H9 (cell line): ENCODE data around the gene BATF. TPM values are rescaled to one million over a fixed set of nuclear protein-coding genes. Genes with fewer than 3 reads are reported as not detected.

Experiments
- DNase-seq: peaks from one replicate; pipeline ENCODE4 v3.0.0-alpha.2; 2017
- H2AFZ ChIP-seq: one replicate; pipeline ENCODE4 v1.6.1; 2013; ENCODE audit warnings: mild to moderate bottlenecking, low read length, control low read depth, moderate library complexity
- H2AK5ac ChIP-seq: 2 replicates; pipeline ENCODE4 v1.6.1; 2013; ENCODE audit warnings: low read length, control low read depth, mixed read lengths; ENCODE audit not compliant: insufficient read length
- H2BK120ac ChIP-seq: one replicate; pipeline ENCODE4 v1.6.1; 2013; ENCODE audit warnings: low read depth, mild to moderate bottlenecking, low read length, control low read depth, inconsistent platforms; ENCODE audit not compliant: poor library complexity, severe bottlenecking
- H2BK12ac ChIP-seq: 2 replicates; pipeline ENCODE4 v1.6.1; 2013; ENCODE audit warnings: low read length, control low read depth, mixed read lengths, low read depth; ENCODE audit not compliant: insufficient read length
- H2BK15ac ChIP-seq: 2 replicates; pipeline ENCODE4 v1.6.1; 2013; ENCODE audit warnings: low read depth, low read length, control low read depth
- H2BK20ac ChIP-seq: one replicate; pipeline ENCODE4 v1.6.1; 2013; ENCODE audit warnings: low read depth, mild to moderate bottlenecking, low read length, control low read depth, inconsistent platforms; ENCODE audit not compliant: poor library complexity, severe bottlenecking
- H2BK5ac ChIP-seq: 2 replicates; pipeline ENCODE4 v1.6.1; 2013; ENCODE audit warnings: low read length, control low read depth, mixed read lengths; ENCODE audit not compliant: insufficient read length
- H3K14ac ChIP-seq: 2 replicates; pipeline ENCODE4 v1.6.1; 2013; ENCODE audit warnings: low read length, control low read depth; ENCODE audit not compliant: insufficient read depth
- H3K18ac ChIP-seq: 2 replicates; pipeline ENCODE4 v1.6.1; 2013; ENCODE audit warnings: low read depth, mild to moderate bottlenecking, mixed read lengths, low read length, control low read depth; ENCODE audit not compliant: insufficient read length
- H3K23ac ChIP-seq: 2 replicates; pipeline ENCODE4 v1.6.1; 2013; ENCODE audit warnings: low read length, control low read depth, mixed read lengths, low read depth; ENCODE audit not compliant: insufficient read length
- H3K23me2 ChIP-seq: 2 replicates; pipeline ENCODE4 v1.6.1; 2013; ENCODE audit warnings: low read depth, mild to moderate bottlenecking, mixed read lengths, low read length, control low read depth; ENCODE audit not compliant: insufficient read length, poor library complexity, severe bottlenecking
- H3K27ac ChIP-seq: 2 replicates; pipeline ENCODE4 v1.5.1; 2013; ENCODE audit warnings: low read length, control low read depth, mixed read lengths, low read depth; ENCODE audit not compliant: insufficient read length
- H3K27me3 ChIP-seq: 2 replicates; pipeline ENCODE4 v1.6.1; 2013; ENCODE audit warnings: low read length, control low read depth, inconsistent platforms; ENCODE audit not compliant: insufficient read depth
- H3K4ac ChIP-seq: 2 replicates; pipeline ENCODE4 v1.6.1; 2013; ENCODE audit warnings: low read depth, mild to moderate bottlenecking, control low read depth, inconsistent platforms, low read length, moderate library complexity
- H3K4me1 ChIP-seq: 2 replicates; pipeline ENCODE4 v1.6.1; 2013; ENCODE audit warnings: low read length, control low read depth, inconsistent platforms; ENCODE audit not compliant: insufficient read depth
- H3K4me2 ChIP-seq: 2 replicates; pipeline ENCODE4 v1.6.1; 2013; ENCODE audit warnings: low read length, control low read depth, mixed read lengths; ENCODE audit not compliant: insufficient read length, insufficient read depth
- H3K56ac ChIP-seq: 2 replicates; pipeline ENCODE4 v1.6.1; 2013; ENCODE audit warnings: low read depth, mild to moderate bottlenecking, mixed read lengths, low read length, control low read depth; ENCODE audit not compliant: insufficient read length
- H3K79me1 ChIP-seq: 2 replicates; pipeline ENCODE4 v1.6.1; 2013; ENCODE audit warnings: low read depth, mild to moderate bottlenecking, moderate library complexity, low read length, control low read depth, inconsistent platforms; ENCODE audit not compliant: insufficient read depth, poor library complexity, severe bottlenecking
- H3K79me2 ChIP-seq: 2 replicates; pipeline ENCODE4 v1.6.1; 2013; ENCODE audit warnings: low read length, control low read depth, inconsistent platforms; ENCODE audit not compliant: insufficient read depth
- H3K9ac ChIP-seq: 2 replicates; pipeline ENCODE4 v1.6.1; 2013; ENCODE audit warnings: low read length, control low read depth, mixed read lengths; ENCODE audit not compliant: insufficient read length; ENCODE audit errors: extremely low read depth
- H3K9me3 ChIP-seq: one replicate; pipeline ENCODE4 v1.6.1; 2013; ENCODE audit warnings: low read depth, low read length, inconsistent platforms; ENCODE audit not compliant: control insufficient read depth
- H3T11ph ChIP-seq: one replicate; pipeline ENCODE4 v1.6.1; 2013; ENCODE audit warnings: mild to moderate bottlenecking, low read length, control low read depth, inconsistent platforms
- H4K20me1 ChIP-seq: one replicate; pipeline ENCODE4 v1.6.1; 2013; ENCODE audit not compliant: control insufficient read depth, insufficient read length, insufficient read depth
- H4K5ac ChIP-seq: 2 replicates; pipeline ENCODE4 v1.6.1; 2013; ENCODE audit warnings: low read depth, mild to moderate bottlenecking, mixed read lengths, low read length, control low read depth; ENCODE audit not compliant: insufficient read length
- H4K8ac ChIP-seq: replicated peaks from 2 replicates; pipeline ENCODE4 v1.6.1; 2013; ENCODE audit warnings: low read length, control low read depth, mixed read lengths, low read depth; ENCODE audit not compliant: insufficient read length
- H4K91ac ChIP-seq: 2 replicates; pipeline ENCODE4 v1.6.1; 2013; ENCODE audit warnings: low read depth, mild to moderate bottlenecking, moderate library complexity, mixed read lengths, low read length, control low read depth; ENCODE audit not compliant: insufficient read length
- H3K27ac Mint-ChIP-seq, 3 experiments: 2 replicates in 2 of 3; 3 replicates in 1 of 3; pipeline ENCODE4 v1.8.0; 2020 to 2021; ENCODE audit warnings: mixed read lengths in 3 of 3, mild to moderate bottlenecking in 1 of 3, moderate library complexity in 1 of 3
- H3K27me3 Mint-ChIP-seq: 2 replicates; pipeline ENCODE4 v1.8.0; 2021; ENCODE audit warnings: low read depth, mild to moderate bottlenecking, moderate library complexity, mixed read lengths
- H3K36me3 Mint-ChIP-seq, 3 experiments: 2 replicates in 2 of 3; 3 replicates in 1 of 3; pipeline ENCODE4 v1.8.0; 2020 to 2021; ENCODE audit warnings: low read depth in 3 of 3, mixed read lengths in 3 of 3; ENCODE audit not compliant: insufficient read depth in 1 of 3
- H3K4me1 Mint-ChIP-seq, 2 experiments: 2 replicates each; pipeline ENCODE4 v1.8.0; 2020; ENCODE audit warnings: mixed read lengths in 2 of 2
- H3K4me3 Mint-ChIP-seq, 2 experiments: 2 replicates in 1 of 2; 3 replicates in 1 of 2; pipeline ENCODE4 v1.8.0; 2020 to 2021; ENCODE audit warnings: mild to moderate bottlenecking in 2 of 2, mixed read lengths in 2 of 2, moderate library complexity in 1 of 2
- H3K9me3 Mint-ChIP-seq, 2 experiments: 2 replicates in 1 of 2; 3 replicates in 1 of 2; pipeline ENCODE4 v1.8.0; 2020; ENCODE audit warnings: mild to moderate bottlenecking in 2 of 2, mixed read lengths in 2 of 2, moderate library complexity in 1 of 2
- WGBS: extraction: QIAGEN DNeasy Blood & Tissue Kit; methylation state at CpG from one replicate; pipeline ENCODE4 v1.1.7; 2013; ENCODE audit warnings: missing lambda C conversion rate, low lambda C conversion rate, mixed read lengths; ENCODE audit not compliant: insufficient read length; ENCODE audit errors: extremely low coverage; 5-methylcytosine and 5-hydroxymethylcytosine counted together
- total RNA-seq: library from RNA; stranded (reverse); gene quantifications from 2 replicates; pipeline ENCODE4 v1.2.1, GENCODE V29; 2021
- TF ChIP-seq, protein P1 (sequence below): fragments of 200-600 bp; sonication (generic); conservative IDR thresholded peaks from 3 replicates; pipeline ENCODE4 v1.8.0; 2021; ENCODE audit warnings: antibody characterized with exemption, mild to moderate bottlenecking

Gene BATF
- total RNA-seq, 1 experiment from 2014 or later: not detected

GRCh38 chr14:75533791-75534555, 11.7 kb downstream of the BATF start:
- H3T11ph ChIP-seq: no peak overlapping the region
- H4K5ac ChIP-seq: no peak overlapping the region
- H3K9ac ChIP-seq: no peak overlapping the region
- no peak overlapping the region for H3K27ac Mint-ChIP-seq
- no peaks in the 10 kb centered on the region for H3K27me3 ChIP-seq
- H2BK15ac ChIP-seq: no peak overlapping the region
- H3K4me3 Mint-ChIP-seq: no peak overlapping the region
- H3K23ac ChIP-seq: no peak overlapping the region
- no peaks in the 10 kb centered on the region for H3K4me1 ChIP-seq
- no CpG with 5 or more reads among the region's 5 CpGs for WGBS
- no peaks in the 10 kb centered on the region for H3K23me2 ChIP-seq
- H4K91ac ChIP-seq: no peak overlapping the region
- H3K56ac ChIP-seq: no peak overlapping the region
- no peaks in the 10 kb centered on the region for H3K9me3 ChIP-seq
- no peak overlapping the region for H3K14ac ChIP-seq
- no peak overlapping the region for H3K18ac ChIP-seq
- no peak for DNase-seq
- H2AK5ac ChIP-seq: no peak overlapping the region
- H3K27ac ChIP-seq: no peak overlapping the region
- no peaks in the 10 kb centered on the region; a peak in 1 of 4 replicates for H3K4me1 Mint-ChIP-seq
- H2BK12ac ChIP-seq: no peak overlapping the region
- H3K27me3 Mint-ChIP-seq: no peaks in the 10 kb centered on the region
- no peak overlapping the region for H3K4ac ChIP-seq
- no peaks in the 10 kb centered on the region for H3K79me1 ChIP-seq
- H3K36me3 Mint-ChIP-seq: no peaks in the 10 kb centered on the region
- no peak overlapping the region for H2AFZ ChIP-seq
- H2BK5ac ChIP-seq: no peak overlapping the region
- H4K20me1 ChIP-seq: no peaks in the 10 kb centered on the region
- no peaks in the 10 kb centered on the region for H3K79me2 ChIP-seq
- TF ChIP-seq, protein P1, sequence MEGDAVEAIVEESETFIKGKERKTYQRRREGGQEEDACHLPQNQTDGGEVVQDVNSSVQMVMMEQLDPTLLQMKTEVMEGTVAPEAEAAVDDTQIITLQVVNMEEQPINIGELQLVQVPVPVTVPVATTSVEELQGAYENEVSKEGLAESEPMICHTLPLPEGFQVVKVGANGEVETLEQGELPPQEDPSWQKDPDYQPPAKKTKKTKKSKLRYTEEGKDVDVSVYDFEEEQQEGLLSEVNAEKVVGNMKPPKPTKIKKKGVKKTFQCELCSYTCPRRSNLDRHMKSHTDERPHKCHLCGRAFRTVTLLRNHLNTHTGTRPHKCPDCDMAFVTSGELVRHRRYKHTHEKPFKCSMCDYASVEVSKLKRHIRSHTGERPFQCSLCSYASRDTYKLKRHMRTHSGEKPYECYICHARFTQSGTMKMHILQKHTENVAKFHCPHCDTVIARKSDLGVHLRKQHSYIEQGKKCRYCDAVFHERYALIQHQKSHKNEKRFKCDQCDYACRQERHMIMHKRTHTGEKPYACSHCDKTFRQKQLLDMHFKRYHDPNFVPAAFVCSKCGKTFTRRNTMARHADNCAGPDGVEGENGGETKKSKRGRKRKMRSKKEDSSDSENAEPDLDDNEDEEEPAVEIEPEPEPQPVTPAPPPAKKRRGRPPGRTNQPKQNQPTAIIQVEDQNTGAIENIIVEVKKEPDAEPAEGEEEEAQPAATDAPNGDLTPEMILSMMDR: no peak
- H2BK20ac ChIP-seq: no peak overlapping the region
- H4K8ac ChIP-seq: no peak overlapping the region
- H3K9me3 Mint-ChIP-seq: no peaks in the 10 kb centered on the region
- no peak overlapping the region for H2BK120ac ChIP-seq
- no peak overlapping the region for H3K4me2 ChIP-seq
